ENCODE results near the gene NTPCR. TPM values are rescaled to one million over a fixed set of nuclear protein-coding genes. Genes with fewer than 3 reads are reported as not detected.

Gene NTPCR
- total and polyA plus RNA-seq, 4 donors: 30.8 to 51.6 (median 39.4) TPM

- 96 to 97% methylated on average over 4 of the region's 4 CpGs for WGBS, 2 donors
- no peak overlapping the region for H3K27ac ChIP-seq (ENCODE audit: low read depth in 1 of 2, low read length in 1 of 2)
- H3K27me3 ChIP-seq (ENCODE audit: control insufficient read depth in 3 of 3, insufficient read depth in 3 of 3, low read length in 2 of 3): no peaks in the 10 kb centered on the region
- no peak for TF ChIP-seq CTCF (IDR thresholded peaks at IDR 0.05; ENCODE audit: control extremely low read depth, extremely low read depth)
- H3K9ac ChIP-seq (ENCODE audit: insufficient read depth in 1 of 2, low read length in 2 of 2): no peak overlapping the region
- H3K4me3 ChIP-seq: no peak overlapping the region
- peaks cover 0 to 16% (median 2%) of the 10 kb centered on the region in 4 donors for H3K36me3 ChIP-seq (ENCODE audit: control insufficient read depth in 4 of 4, insufficient read depth in 4 of 4, low read length in 4 of 4)
- no peak for DNase-seq
- no peaks in the 10 kb centered on the region for H3K9me3 ChIP-seq (ENCODE audit: control insufficient read depth in 4 of 4, insufficient read depth in 3 of 4, low read length in 3 of 4)
- peaks cover 4 to 23% (median 12%) of the 10 kb centered on the region in 5 donors for H3K4me1 ChIP-seq (ENCODE audit: control insufficient read depth in 5 of 5, insufficient read depth in 5 of 5, low read length in 5 of 5)
- ATAC-seq (ENCODE audit: insufficient read depth, low FRiP score): no peak
These were observed 14.2 kb downstream of the NTPCR start for GRCh38 chr1:232964601-232965000.

GRCh38 chr1:232965124-232965911 is 14.9 kb downstream of the NTPCR start:
- Histone ChIP-seq H3K9ac (ENCODE audit: insufficient read depth in 1 of 2, low read length in 2 of 2) (no peak overlapping the region), H3K27ac (ENCODE audit: low read depth in 1 of 2, low read length in 1 of 2) (peak overlapping the region in 1 of 2 donors; percentile 2), H3K4me1 (ENCODE audit: control insufficient read depth in 5 of 5, insufficient read depth in 5 of 5, low read length in 5 of 5) (peaks cover 4 to 23% (median 12%) of the 10 kb centered on the region in 5 donors), H3K36me3 (ENCODE audit: control insufficient read depth in 4 of 4, insufficient read depth in 4 of 4, low read length in 4 of 4) (peaks cover 0 to 20% (median 2%) of the 10 kb centered on the region in 4 donors), H3K9me3 (ENCODE audit: control insufficient read depth in 4 of 4, insufficient read depth in 3 of 4, low read length in 3 of 4) (no peaks in the 10 kb centered on the region), H3K4me3 (no peak overlapping the region), H3K27me3 (ENCODE audit: control insufficient read depth in 3 of 3, insufficient read depth in 3 of 3, low read length in 2 of 3) (no peaks in the 10 kb centered on the region)
- ATAC-seq (ENCODE audit: insufficient read depth, low FRiP score) (no peak), DNase-seq (no peak)
- 83% methylated on average over 10 of the region's 10 CpGs for WGBS, 2 donors
- TF ChIP-seq CTCF (IDR thresholded peaks at IDR 0.05; ENCODE audit: control extremely low read depth, extremely low read depth): no peak

GRCh38 chr1:232965912-232966217 is 15.5 kb downstream of the NTPCR start:
- DNase-seq: no peak
- H3K27me3 ChIP-seq (ENCODE audit: control insufficient read depth in 3 of 3, insufficient read depth in 3 of 3, low read length in 2 of 3): no peaks in the 10 kb centered on the region
- no peak overlapping the region for H3K9ac ChIP-seq (ENCODE audit: insufficient read depth in 1 of 2, low read length in 2 of 2)
- WGBS, 2 donors: 92% methylated on average over 6 of the region's 6 CpGs
- TF ChIP-seq CTCF (IDR thresholded peaks at IDR 0.05; ENCODE audit: control extremely low read depth, extremely low read depth): no peak
- H3K4me3 ChIP-seq: no peak overlapping the region
- no peak for ATAC-seq (ENCODE audit: insufficient read depth, low FRiP score)
- H3K9me3 ChIP-seq (ENCODE audit: control insufficient read depth in 4 of 4, insufficient read depth in 3 of 4, low read length in 3 of 4): no peaks in the 10 kb centered on the region
- peaks cover 0 to 23% (median 5%) of the 10 kb centered on the region in 4 donors for H3K36me3 ChIP-seq (ENCODE audit: control insufficient read depth in 4 of 4, insufficient read depth in 4 of 4, low read length in 4 of 4)
- H3K4me1 ChIP-seq (ENCODE audit: control insufficient read depth in 5 of 5, insufficient read depth in 5 of 5, low read length in 5 of 5): peaks cover 4 to 23% (median 12%) of the 10 kb centered on the region in 5 donors
- peak overlapping the region in 1 of 2 donors; percentile 2 for H3K27ac ChIP-seq (ENCODE audit: low read depth in 1 of 2, low read length in 1 of 2)

Data from lung (tissue), 12 donors.